HepG2 (cell line): ENCODE measurements around the gene MAP1LC3A. TPM values are rescaled to one million over a fixed set of nuclear protein-coding genes. Genes with fewer than 3 reads are reported as not detected.

Experiments used
- EED ChIP-seq: sonication (generic); formaldehyde crosslinking; IDR thresholded peaks from 2 replicates; pipeline ENCODE4 v1.5.0; 2020; ENCODE audit warnings: mild to moderate bottlenecking, missing genetic modification reagents
- ETS1 ChIP-seq: sonication (generic); formaldehyde crosslinking; IDR thresholded peaks from 2 replicates; pipeline ENCODE4 v1.4.0; 2020; ENCODE audit warnings: missing genetic modification reagents
- GFI1 ChIP-seq: sonication (generic); formaldehyde crosslinking; IDR thresholded peaks from 2 replicates; pipeline ENCODE4 v1.5.0; 2020; ENCODE audit warnings: missing genetic modification reagents, mild to moderate bottlenecking, borderline replicate concordance
- KLF12 ChIP-seq: sonication (generic); formaldehyde crosslinking; IDR thresholded peaks from 2 replicates; pipeline ENCODE4 v1.4.0; 2020; ENCODE audit warnings: missing genetic modification reagents, borderline replicate concordance
- TAF15 ChIP-seq: fragments of 200-400 bp; formaldehyde crosslinking; IDR thresholded peaks from one replicate; pipeline ENCODE4 v1.6.1; 2018; ENCODE audit warnings: mild to moderate bottlenecking, low read depth, low read length; ENCODE audit not compliant: poor library complexity, severe bottlenecking
- TCF7L2 ChIP-seq: IDR thresholded peaks from 2 replicates; pipeline ENCODE4 v1.6.1; 2011; ENCODE audit warnings: mild to moderate bottlenecking, low read depth, low read length, moderate library complexity
- ZNF142 ChIP-seq: sonication (generic); formaldehyde crosslinking; IDR thresholded peaks from 2 replicates; pipeline ENCODE4 v1.4.0; 2020; ENCODE audit warnings: missing genetic modification reagents
- ZNF234 ChIP-seq: sonication (generic); formaldehyde crosslinking; conservative IDR thresholded peaks from 2 replicates; pipeline ENCODE4 v1.5.1; 2020; ENCODE audit warnings: mild to moderate bottlenecking, missing genetic modification reagents
- ZNF281 ChIP-seq: sonication (generic); formaldehyde crosslinking; IDR thresholded peaks from 2 replicates; pipeline ENCODE4 v1.4.0; 2020; ENCODE audit warnings: missing genetic modification reagents, borderline replicate concordance
- ZNF468 ChIP-seq: sonication (generic); formaldehyde crosslinking; IDR thresholded peaks from 2 replicates; pipeline ENCODE4 v1.8.0; 2022; ENCODE audit warnings: mild to moderate bottlenecking, moderate library complexity, missing genetic modification reagents
- ZNF484 ChIP-seq: sonication (generic); formaldehyde crosslinking; IDR thresholded peaks from 2 replicates; pipeline ENCODE4 v1.5.1; 2020; ENCODE audit warnings: mild to moderate bottlenecking, low read depth, missing genetic modification reagents, borderline replicate concordance
- ZNF556 ChIP-seq: sonication (generic); formaldehyde crosslinking; IDR thresholded peaks from 2 replicates; pipeline ENCODE4 v1.4.0; 2020; ENCODE audit warnings: mild to moderate bottlenecking, missing genetic modification reagents, borderline replicate concordance
- ZNF570 ChIP-seq: sonication (generic); formaldehyde crosslinking; IDR thresholded peaks from 2 replicates; pipeline ENCODE4 v1.4.0; 2020; ENCODE audit warnings: mild to moderate bottlenecking, missing genetic modification reagents, borderline replicate concordance
- ZNF784 ChIP-seq: sonication (generic); formaldehyde crosslinking; IDR thresholded peaks from 2 replicates; pipeline ENCODE4 v1.5.1; 2020; ENCODE audit warnings: missing genetic modification reagents, mild to moderate bottlenecking, borderline replicate concordance
- ZSCAN31 ChIP-seq: sonication (generic); formaldehyde crosslinking; IDR thresholded peaks from 2 replicates; pipeline ENCODE4 v1.5.0; 2020; ENCODE audit warnings: low read depth, mild to moderate bottlenecking, missing genetic modification reagents
- polyA plus RNA-seq, 8 experiments: library from polyadenylated mRNA; depleted of rRNA in 3 of 8; stranded (reverse) in 7 of 8; unstranded in 1 of 8; fragments of >200 nt; fragmentation: Illumina TruSeq in 4 of 8; extraction: Trizol in 4 of 8; gene quantifications; 2 replicates each; pipeline versions ENCODE4 v1.2.1 to v1.2.3, GENCODE V29; 2011 to 2016; ENCODE audit warnings: low read depth in 4 of 8, missing spikeins in 1 of 8, mixed read lengths in 1 of 8; ENCODE audit not compliant: insufficient read depth in 1 of 8
- total RNA-seq, 5 experiments: library from RNA; depleted of rRNA; stranded (reverse); fragments of >200 nt; fragmentation: Illumina TruSeq; extraction: Trizol; gene quantifications; 2 replicates each; pipeline ENCODE4 v1.2.3, GENCODE V29; 2016; ENCODE audit warnings: low read depth in 1 of 5
- TF ChIP-seq, protein P1 (sequence below): IDR thresholded peaks from 2 replicates; pipeline ENCODE4 v1.6.1; 2016

MAP1LC3A gene
- total and polyA plus RNA-seq, 2 of the 13 experiments (the other 11 are each of a cell fraction or from before 2014, with no cell fraction given) = not detected

- TF ChIP-seq TAF15 (peak; percentile 83), ZNF556 (CRISPR knock-in tag) (peak; percentile 42; the same call in 1 of the 2 replicates), ZNF281 (peak; percentile 43; the same call in 1 of the 2 replicates), TCF7L2 (no peak), GFI1 (CRISPR knock-in tag) (peak; percentile 79), ZNF234 (CRISPR knock-in tag) (0 out of 2 replicates have a peak, but pooled peaks have one; percentile 39), ZNF570 (CRISPR knock-in tag) (no peak), ZNF142 (peak; percentile 83; the same call in 1 of the 2 replicates), KLF12 (CRISPR knock-in tag) (peak; percentile 93; the same call in 1 of the 2 replicates), ZNF468 (CRISPR knock-in tag) (0 out of 2 replicates have a peak, but pooled peaks have one; percentile 25), EED (CRISPR knock-in tag) (peak; percentile 89; the same call in 1 of the 2 replicates), ETS1 (CRISPR knock-in tag) (no peak), ZNF784 (CRISPR knock-in tag) (no peak), ZSCAN31 (CRISPR knock-in tag) (peak; percentile 94), ZNF484 (no peak)
- TF ChIP-seq, protein P1, sequence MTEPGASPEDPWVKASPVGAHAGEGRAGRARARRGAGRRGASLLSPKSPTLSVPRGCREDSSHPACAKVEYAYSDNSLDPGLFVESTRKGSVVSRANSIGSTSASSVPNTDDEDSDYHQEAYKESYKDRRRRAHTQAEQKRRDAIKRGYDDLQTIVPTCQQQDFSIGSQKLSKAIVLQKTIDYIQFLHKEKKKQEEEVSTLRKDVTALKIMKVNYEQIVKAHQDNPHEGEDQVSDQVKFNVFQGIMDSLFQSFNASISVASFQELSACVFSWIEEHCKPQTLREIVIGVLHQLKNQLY (CRISPR knock-in tag) = peak; percentile 42
Observed at GRCh38 chr20:34516247-34517113, 42.0 kb upstream of the MAP1LC3A start, which contains the start of gene DYNLRB1 (continued).
